Measurements from ENCODE around the gene SNRPB2.

The SNRPB2 gene

DNA sequence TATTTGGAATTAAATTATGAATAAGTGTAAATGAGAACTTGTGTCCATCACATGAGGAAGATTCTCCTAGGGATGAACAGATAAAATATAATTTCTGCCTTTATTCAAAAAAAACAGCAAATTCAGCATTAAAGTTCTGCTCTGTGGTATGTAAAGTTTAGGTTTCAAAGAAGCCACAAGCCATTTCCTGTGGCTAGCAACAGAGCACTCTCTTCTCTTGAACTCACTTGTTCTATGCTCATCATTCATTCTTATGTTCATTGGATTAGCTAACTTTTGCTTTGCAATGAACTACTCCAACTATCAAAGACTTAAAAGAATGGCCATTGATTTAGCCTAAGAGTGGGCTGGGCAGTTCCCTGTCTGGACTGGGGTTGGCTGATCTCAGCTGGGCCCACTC lies 20.8 kb upstream of the SNRPB2 start:
- no peak overlapping the region for H3K27ac ChIP-seq
- no peak for TF ChIP-seq ZFX (IDR thresholded peaks at IDR 0.05)
- TF ChIP-seq, protein P1, sequence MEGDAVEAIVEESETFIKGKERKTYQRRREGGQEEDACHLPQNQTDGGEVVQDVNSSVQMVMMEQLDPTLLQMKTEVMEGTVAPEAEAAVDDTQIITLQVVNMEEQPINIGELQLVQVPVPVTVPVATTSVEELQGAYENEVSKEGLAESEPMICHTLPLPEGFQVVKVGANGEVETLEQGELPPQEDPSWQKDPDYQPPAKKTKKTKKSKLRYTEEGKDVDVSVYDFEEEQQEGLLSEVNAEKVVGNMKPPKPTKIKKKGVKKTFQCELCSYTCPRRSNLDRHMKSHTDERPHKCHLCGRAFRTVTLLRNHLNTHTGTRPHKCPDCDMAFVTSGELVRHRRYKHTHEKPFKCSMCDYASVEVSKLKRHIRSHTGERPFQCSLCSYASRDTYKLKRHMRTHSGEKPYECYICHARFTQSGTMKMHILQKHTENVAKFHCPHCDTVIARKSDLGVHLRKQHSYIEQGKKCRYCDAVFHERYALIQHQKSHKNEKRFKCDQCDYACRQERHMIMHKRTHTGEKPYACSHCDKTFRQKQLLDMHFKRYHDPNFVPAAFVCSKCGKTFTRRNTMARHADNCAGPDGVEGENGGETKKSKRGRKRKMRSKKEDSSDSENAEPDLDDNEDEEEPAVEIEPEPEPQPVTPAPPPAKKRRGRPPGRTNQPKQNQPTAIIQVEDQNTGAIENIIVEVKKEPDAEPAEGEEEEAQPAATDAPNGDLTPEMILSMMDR (conservative IDR thresholded peaks at IDR 0.05): no peak

DNA sequence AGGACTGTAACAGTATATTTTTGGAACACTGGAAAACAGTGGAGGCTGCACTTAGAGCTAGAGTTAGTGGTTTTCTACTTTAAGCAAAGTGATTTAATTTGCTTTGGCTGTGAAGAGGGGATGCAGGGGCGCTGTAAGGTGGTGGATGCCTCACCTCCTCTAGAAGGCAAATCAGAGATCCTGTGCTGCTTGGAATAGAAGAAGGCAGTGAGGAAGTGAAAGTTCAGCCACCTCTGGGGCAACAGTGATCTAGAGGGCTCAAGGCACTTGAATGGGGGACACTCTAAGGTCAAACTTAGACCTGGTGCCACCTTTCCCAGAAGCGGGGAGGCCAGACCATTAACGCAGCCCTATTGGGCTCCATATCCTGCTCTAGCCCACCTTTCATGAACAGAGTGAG lies 19.0 kb upstream of the SNRPB2 start:
- TF ChIP-seq, protein P1 (conservative IDR thresholded peaks at IDR 0.05): no peak
- TF ChIP-seq ZFX (IDR thresholded peaks at IDR 0.05): no peak
- H3K27ac ChIP-seq: no peak overlapping the region

DNA sequence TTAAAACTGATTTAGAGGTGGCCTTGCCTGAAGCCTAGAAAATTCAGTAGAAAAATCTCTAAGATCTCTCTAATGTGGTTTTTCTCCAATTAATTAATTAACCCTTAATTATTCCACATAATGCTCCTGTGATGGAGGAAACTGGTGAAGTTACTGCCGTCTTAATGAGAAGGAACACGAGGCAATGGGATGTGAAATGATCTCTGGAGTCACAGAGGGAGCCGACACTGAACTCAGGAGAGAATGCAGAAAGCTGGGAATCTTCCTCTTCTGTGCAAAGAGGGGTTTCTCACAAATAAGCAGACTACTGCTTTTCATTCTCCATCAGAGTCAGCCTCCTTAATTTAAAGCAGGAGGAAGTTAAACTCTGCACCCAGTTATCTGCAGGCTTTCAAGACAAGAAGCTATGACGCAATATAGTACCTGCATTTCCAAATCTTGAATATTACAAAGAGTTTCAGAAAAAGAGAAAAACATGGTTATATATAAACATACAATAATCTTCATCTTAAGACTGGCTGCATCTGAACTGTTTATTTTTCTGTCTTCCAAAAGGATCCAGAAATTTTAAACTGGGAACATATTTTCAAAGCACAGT lies 18.1 kb upstream of the SNRPB2 start:
- no peak for TF ChIP-seq ZFX (IDR thresholded peaks at IDR 0.05)
- TF ChIP-seq, protein P1 (conservative IDR thresholded peaks at IDR 0.05): no peak
- H3K27ac ChIP-seq: no peak overlapping the region

DNA sequence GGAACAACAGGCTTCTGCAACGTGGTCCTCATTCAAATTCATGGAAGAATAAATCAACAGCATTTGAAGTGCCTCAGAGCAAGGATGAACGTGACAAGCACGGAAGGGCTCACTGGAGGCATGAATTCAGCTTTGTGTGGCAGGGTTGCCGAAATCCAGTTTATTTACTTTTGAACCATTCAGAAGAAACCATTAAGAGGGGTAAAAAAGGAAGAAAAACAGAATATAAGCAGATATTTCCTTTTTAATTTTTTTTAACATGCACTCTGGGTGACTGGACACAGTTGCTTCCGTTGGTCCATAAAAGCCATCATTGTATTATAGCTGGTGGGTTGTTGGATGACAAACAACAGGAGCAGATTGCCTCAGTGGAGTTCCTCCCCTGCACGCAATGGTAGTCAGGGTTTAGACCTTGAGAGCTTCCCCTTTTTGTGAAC lies 17.3 kb upstream of the SNRPB2 start:
- no peak for TF ChIP-seq ZFX (IDR thresholded peaks at IDR 0.05)
- TF ChIP-seq, protein P1 (conservative IDR thresholded peaks at IDR 0.05): no peak
- no peak overlapping the region for H3K27ac ChIP-seq

DNA sequence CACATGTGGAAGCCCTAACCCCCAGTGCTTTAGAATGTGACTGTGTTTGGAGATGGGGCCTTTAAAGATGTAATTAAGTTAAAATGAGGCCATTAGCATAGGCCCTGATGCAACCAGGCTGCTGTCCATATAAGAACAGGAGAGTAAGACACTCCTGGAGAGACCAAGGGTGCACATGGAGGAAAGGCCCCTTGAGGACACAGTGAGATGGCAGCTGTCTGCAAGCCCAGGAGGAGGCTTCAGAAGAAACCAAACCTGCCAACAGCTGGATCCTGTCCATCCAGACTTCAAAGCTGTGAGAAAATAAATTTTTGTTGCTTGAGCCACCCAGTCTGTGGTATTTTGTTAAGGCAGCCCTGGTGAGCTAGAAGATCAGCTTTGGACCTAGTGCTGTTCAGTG lies 16.8 kb upstream of the SNRPB2 start:
- TF ChIP-seq, protein P1 (conservative IDR thresholded peaks at IDR 0.05): no peak
- TF ChIP-seq ZFX (IDR thresholded peaks at IDR 0.05): no peak
- H3K27ac ChIP-seq: no peak overlapping the region

DNA sequence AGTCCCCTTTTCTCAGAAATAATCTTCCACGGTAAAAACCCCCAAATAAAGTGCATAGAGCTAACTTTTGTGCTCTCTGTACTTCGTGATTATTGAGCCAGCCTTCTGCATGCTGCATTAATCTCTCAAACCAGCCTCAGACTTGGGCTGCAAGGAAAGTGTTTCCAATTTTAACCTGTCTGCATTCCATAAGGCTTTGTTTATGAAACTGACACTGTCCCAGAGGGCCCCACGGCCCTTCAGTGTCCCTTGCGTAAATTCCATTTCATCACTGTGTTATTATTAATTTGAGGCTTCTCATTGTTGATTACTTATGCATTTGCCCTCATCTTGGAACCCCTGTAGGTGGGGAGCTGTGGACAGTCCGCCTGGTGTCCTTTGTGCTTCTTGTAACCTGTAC lies 15.6 kb upstream of the SNRPB2 start:
- TF ChIP-seq ZFX (IDR thresholded peaks at IDR 0.05): no peak
- TF ChIP-seq, protein P1 (conservative IDR thresholded peaks at IDR 0.05): no peak
- H3K27ac ChIP-seq: no peak overlapping the region

DNA sequence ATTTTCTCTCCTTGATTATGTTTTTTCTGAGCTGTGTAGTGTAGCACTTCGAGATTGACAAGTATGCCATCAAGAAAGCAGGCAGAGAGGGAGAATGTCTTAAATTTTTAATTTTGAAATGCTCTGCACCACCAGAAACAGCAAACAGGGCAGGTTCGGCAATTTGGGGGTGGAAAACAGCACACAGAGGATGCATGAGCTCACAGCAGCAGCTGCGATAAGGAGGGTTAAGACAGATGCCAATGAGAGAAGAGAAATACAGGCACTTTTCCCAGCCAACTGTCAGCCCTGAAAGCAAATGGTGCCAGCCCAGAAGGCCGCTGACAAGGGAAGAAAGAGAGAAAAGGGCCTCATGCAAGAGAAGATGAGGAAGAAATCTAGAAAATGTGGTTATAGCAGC lies 15.1 kb upstream of the SNRPB2 start:
- no peak overlapping the region for H3K27ac ChIP-seq
- TF ChIP-seq, protein P1 (conservative IDR thresholded peaks at IDR 0.05): no peak
- TF ChIP-seq ZFX (IDR thresholded peaks at IDR 0.05): no peak

All from C4-2B (cell line).